Activated CD8-positive, alpha-beta T cell treated with anti-CD3 and anti-CD28 coated beads, Interleukin-2, amount 10 ng/mL, durations not matched to agents 7 days and 5 days (primary cell): ENCODE data around the gene CTLA4. TPM values are rescaled to one million over a fixed set of nuclear protein-coding genes. Genes with fewer than 3 reads are reported as not detected.

Experiments
- ATAC-seq: fragments of 150-1000 bp; cut with Tn5 transposase; one replicate; pipeline ENCODE4 v1.10.0; 2021; ENCODE audit warnings: moderate library complexity
- CTCF ChIA-PET: fragments of 350-600 bp; sonication (Branson Sonifier 250); formaldehyde crosslinking; loops from one replicate; lab custom pipeline; 2021; ENCODE audit warnings: antibody characterized with exemption; lab: Charles Lee
- POLR2A ChIA-PET: fragments of 350-600 bp; sonication (Branson Sonifier 250); formaldehyde crosslinking; loops from one replicate; lab custom pipeline; 2021; ENCODE audit warnings: antibody characterized with exemption; lab: Charles Lee
- DNase-seq: peaks from one replicate; pipeline ENCODE4 v3.0.0-alpha.2; 2020
- H3K27ac Mint-ChIP-seq: one replicate; pipeline ENCODE4 v1.8.0; 2021; ENCODE audit warnings: mild to moderate bottlenecking, mixed read lengths
- H3K27me3 Mint-ChIP-seq: one replicate; pipeline ENCODE4 v1.8.0; 2021; ENCODE audit warnings: low read depth, mixed read lengths
- H3K36me3 Mint-ChIP-seq: one replicate; pipeline ENCODE4 v1.8.0; 2021; ENCODE audit warnings: low read depth, mixed read lengths
- H3K4me1 Mint-ChIP-seq: one replicate; pipeline ENCODE4 v1.8.0; 2021; ENCODE audit warnings: low read depth, mixed read lengths
- H3K4me3 Mint-ChIP-seq: one replicate; pipeline ENCODE4 v1.8.0; 2021; ENCODE audit warnings: mild to moderate bottlenecking, mixed read lengths
- H3K9me3 Mint-ChIP-seq: one replicate; pipeline ENCODE4 v1.8.0; 2022; ENCODE audit warnings: mixed read lengths; ENCODE audit not compliant: insufficient read depth
- total RNA-seq, 2 experiments: library from RNA; stranded (reverse); gene quantifications; one replicate each; pipeline ENCODE4 v1.2.3, GENCODE V29; 2021

CTLA4 gene
- total RNA-seq, 2 experiments from 2014 or later, result 3.8 to 4.7 TPM

DNA sequence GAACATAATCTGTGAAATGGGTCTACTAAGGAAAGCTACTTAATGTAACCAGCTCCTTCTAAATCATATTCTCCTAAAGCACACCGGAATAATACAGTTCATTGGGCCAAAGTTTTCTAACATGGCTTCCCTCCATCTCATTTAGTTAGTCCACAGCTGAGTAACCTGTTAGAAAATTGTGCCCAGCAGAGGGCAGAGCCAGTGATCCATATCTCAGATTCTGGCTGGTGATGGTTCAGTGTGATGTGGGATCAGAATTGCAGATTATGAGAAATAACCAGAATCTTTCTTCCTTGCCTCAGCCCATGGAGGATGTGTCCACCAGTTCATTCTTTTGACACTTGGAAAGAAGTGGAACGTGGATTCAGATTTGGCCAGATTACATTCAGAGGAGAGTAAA is 9.4 kb upstream of the CTLA4 start:
- Mint-ChIP-seq H3K27me3 (no peaks in the 10 kb centered on the region), H3K27ac (no peak overlapping the region), H3K4me3 (no peak overlapping the region), H3K9me3 (no peaks in the 10 kb centered on the region), H3K4me1 (peaks cover 56% of the 10 kb centered on the region), H3K36me3 (peaks cover 3% of the 10 kb centered on the region)
- POLR2A ChIA-PET, result interaction anchor here (0.8 to 1.4 kb wide), 3 partner anchors 10 to 17 kb away, joined by 3 to 4 read pairs (median 4); partner anchors contain the start of gene CTLA4
- DNase-seq (no peak), ATAC-seq (peak; percentile 56)
- CTCF ChIA-PET, result interaction anchor here (0.9 to 2.0 kb wide), 17 partner anchors 11 to 373 kb away, joined by 3 to 26 read pairs (median 5); partner anchors contain the start of gene CTLA4

DNA sequence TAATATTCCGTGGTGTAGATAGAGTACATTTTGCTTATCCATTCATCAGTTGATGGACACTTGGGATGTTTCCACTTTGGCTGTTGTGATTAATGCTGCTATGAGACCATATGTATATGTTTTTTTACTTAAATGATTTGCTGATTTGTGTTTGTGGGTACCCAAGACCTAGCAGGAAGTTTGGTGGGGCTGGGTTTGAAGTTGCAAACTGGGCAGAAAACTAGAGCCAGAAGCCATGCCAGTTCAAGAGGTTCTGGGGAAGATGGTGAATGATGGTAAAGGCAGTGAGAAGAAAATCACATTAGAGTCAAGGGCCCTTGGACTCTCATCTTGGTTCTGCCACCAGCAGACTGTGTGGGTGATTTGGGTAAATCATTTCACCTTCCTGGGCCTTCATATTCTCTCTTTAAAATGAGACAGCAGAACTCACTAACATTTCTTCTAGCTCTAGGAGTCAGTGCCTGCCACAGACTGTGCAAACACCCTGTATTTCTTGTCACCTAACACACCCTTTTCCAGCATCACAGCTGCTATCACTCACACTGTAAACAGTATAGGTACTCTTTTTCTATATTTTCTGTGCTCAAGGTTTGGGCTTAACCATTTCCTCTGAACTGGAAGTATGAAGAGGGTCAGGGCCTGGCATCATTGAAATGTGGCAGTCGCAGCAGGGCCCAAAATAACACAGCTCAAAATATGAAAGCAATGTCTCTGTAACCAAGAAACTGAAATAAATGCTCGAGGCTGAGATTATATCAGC is 8.4 kb upstream of the CTLA4 start:
- Mint-ChIP-seq H3K9me3 (peaks cover 7% of the 10 kb centered on the region), H3K36me3 (peaks cover 5% of the 10 kb centered on the region), H3K27me3 (no peaks in the 10 kb centered on the region), H3K4me1 (peaks cover 48% of the 10 kb centered on the region), H3K4me3 (no peak overlapping the region), H3K27ac (peak overlapping the region; percentile 20)
- ChIA-PET POLR2A (interaction anchor here (1.3 to 3.4 kb wide), 2 partner anchors 11 to 15 kb away, joined by 3 to 28 read pairs; no protein-coding TSS in a partner anchor), CTCF (interaction anchor here (1.3 to 3.5 kb wide), 6 partner anchors 8 to 50 kb away, joined by 3 to 29 read pairs (median 8); partner anchors contain the start of gene CTLA4)
- ATAC-seq (no peak), DNase-seq (no peak)

DNA sequence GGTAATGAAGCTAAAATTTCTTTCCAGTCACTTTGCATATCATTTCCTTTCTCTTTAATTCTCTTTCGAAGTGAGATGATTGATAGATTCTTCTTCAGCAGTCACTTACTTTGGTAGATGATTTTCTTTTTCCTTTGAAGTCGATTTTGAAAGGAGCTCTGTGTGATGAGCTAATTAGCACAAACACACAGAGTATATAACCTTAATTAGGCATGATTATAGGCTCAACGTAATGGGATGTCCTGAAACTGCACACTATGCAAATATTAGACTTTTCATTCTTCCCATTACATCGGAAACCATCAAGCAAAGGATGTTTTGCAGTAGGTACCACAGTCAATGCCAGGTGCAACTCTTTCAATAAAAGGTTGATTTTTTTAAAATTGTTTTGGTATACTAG is 6.4 kb upstream of the CTLA4 start:
- Mint-ChIP-seq H3K4me3 (no peak overlapping the region), H3K4me1 (peaks cover 45% of the 10 kb centered on the region), H3K27ac (no peak overlapping the region), H3K36me3 (peaks cover 7% of the 10 kb centered on the region), H3K27me3 (no peaks in the 10 kb centered on the region), H3K9me3 (peaks cover 7% of the 10 kb centered on the region)
- ChIA-PET POLR2A (interaction anchor here (3.4 kb wide), 1 partner anchor 9 kb away, joined by 28 read pairs; no protein-coding TSS in a partner anchor), CTCF (interaction anchor here (0.8 to 3.5 kb wide), 9 partner anchors 10 to 376 kb away, joined by 3 to 29 read pairs (median 4); no protein-coding TSS in a partner anchor)
- DNase-seq, result no peak
- ATAC-seq, result peak; percentile 57

DNA sequence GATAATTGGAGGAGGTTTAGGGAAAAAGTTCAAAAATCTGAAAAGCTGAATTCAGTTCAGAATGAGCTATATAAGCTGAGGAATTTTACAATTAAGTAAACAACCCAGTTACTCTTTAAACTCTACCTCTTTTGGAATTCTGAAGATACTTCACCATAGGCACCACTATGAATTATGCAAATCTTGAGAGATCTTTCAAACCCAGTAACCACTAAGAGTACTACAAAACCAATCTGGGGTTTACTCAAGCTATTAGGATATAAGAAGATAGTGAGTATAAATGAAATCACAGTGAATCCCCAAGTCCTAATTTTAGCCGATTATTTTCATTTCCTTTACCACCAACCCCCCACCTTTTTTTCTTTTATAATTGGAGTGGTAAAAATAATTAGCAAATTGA is 6.0 kb upstream of the CTLA4 start:
- peaks cover 7% of the 10 kb centered on the region for H3K36me3 Mint-ChIP-seq
- no peaks in the 10 kb centered on the region for H3K27me3 Mint-ChIP-seq
- no peak overlapping the region for H3K4me3 Mint-ChIP-seq
- ATAC-seq, result no peak
- ChIA-PET POLR2A (interaction anchor here (3.4 kb wide), 1 partner anchor 8 kb away, joined by 28 read pairs; no protein-coding TSS in a partner anchor), CTCF (interaction anchor here (0.8 to 3.5 kb wide), 9 partner anchors 10 to 377 kb away, joined by 3 to 29 read pairs (median 4); no protein-coding TSS in a partner anchor)
- H3K9me3 Mint-ChIP-seq, result peaks cover 7% of the 10 kb centered on the region
- peaks cover 48% of the 10 kb centered on the region for H3K4me1 Mint-ChIP-seq
- H3K27ac Mint-ChIP-seq, result no peak overlapping the region
- DNase-seq, result no peak

DNA sequence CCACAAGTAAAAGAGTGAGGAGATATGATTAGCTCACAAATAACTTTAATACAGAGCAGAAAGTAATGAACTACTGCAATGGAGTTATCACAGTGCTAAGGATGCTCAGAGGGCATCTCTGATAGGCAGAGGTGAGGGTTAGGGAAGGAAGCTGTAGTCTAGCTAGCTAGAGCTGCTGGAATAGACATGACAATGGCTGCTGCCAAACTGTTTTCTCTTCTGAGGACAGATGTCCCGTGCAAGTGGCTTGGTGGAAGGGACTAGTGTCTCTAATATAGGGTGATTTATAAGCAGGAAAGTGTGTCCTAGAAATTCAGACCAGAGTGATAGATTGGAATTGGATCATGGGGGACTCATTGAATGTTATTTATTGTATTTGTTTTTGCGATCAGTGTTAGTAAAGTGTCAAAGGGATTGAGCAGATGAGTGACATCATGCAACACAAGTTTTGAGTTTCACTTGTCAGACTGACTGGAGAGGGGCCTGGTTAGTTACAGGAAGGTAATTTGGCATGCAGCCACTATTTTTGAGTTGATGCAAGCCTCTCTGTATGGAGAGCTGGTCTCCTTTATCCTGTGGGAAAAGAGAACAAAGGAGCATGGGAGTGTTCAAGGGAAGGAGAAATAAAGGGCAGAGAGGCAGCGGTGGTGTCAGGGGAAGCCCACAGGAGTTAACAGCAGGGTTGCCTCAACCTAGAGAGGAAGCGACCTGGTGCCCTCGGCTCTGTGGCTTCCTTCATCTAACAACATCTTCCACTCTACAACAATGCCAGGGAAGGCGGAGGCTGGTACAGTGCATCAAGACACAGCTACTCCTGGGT is 1.9 kb downstream of the CTLA4 start:
- Mint-ChIP-seq H3K36me3 (peaks cover 33% of the 10 kb centered on the region), H3K27ac (peak overlapping the region; percentile 97), H3K4me3 (peak overlapping the region; percentile 78), H3K27me3 (no peaks in the 10 kb centered on the region), H3K4me1 (peaks cover 77% of the 10 kb centered on the region), H3K9me3 (peaks cover 8% of the 10 kb centered on the region)
- peak; percentile 65 for DNase-seq
- ChIA-PET POLR2A (interaction anchor here (0.9 to 6.0 kb wide), 17 partner anchors 8 to 631 kb away, joined by 3 to 34 read pairs (median 4); partner anchors contain the start of genes CD28, CYP20A1 and ICOS), CTCF (interaction anchor here (0.8 to 8.5 kb wide), 8 partner anchors 8 to 151 kb away, joined by 3 to 82 read pairs (median 20); no protein-coding TSS in a partner anchor)
- peak; percentile 56 for ATAC-seq

DNA sequence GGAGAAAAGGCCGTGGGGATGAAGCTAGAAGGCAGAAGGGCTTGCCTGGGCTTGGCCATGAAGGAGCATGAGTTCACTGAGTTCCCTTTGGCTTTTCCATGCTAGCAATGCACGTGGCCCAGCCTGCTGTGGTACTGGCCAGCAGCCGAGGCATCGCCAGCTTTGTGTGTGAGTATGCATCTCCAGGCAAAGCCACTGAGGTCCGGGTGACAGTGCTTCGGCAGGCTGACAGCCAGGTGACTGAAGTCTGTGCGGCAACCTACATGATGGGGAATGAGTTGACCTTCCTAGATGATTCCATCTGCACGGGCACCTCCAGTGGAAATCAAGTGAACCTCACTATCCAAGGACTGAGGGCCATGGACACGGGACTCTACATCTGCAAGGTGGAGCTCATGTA is 2.9 kb downstream of the CTLA4 start:
- no peak for ATAC-seq
- Mint-ChIP-seq H3K27me3 (no peaks in the 10 kb centered on the region), H3K27ac (peak overlapping the region; percentile 97), H3K4me3 (peak overlapping the region; percentile 78), H3K4me1 (peaks cover 86% of the 10 kb centered on the region), H3K9me3 (peaks cover 13% of the 10 kb centered on the region), H3K36me3 (peaks cover 40% of the 10 kb centered on the region)
- no peak for DNase-seq
- POLR2A ChIA-PET, result interaction anchor here (0.6 to 6.0 kb wide), 14 partner anchors 10 to 190 kb away, joined by 3 to 34 read pairs (median 10); partner anchors contain the start of genes CD28 and ICOS
- CTCF ChIA-PET, result interaction anchor here (0.8 to 8.5 kb wide), 9 partner anchors 10 to 197 kb away, joined by 3 to 82 read pairs (median 10); no protein-coding TSS in a partner anchor

DNA sequence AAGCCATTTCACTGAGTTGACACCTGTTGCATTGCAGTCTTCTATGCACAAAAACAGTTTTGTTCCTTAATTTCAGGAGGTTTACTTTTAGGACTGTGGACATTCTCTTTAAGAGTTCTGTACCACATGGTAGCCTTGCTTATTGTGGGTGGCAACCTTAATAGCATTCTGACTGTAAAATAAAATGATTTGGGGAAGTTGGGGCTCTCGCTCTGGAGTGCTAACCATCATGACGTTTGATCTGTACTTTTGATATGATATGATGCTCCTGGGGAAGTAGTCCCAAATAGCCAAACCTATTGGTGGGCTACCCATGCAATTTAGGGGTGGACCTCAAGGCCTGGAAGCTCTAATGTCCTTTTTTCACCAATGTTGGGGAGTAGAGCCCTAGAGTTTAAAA is 3.4 kb downstream of the CTLA4 start:
- peaks cover 43% of the 10 kb centered on the region for H3K36me3 Mint-ChIP-seq
- H3K9me3 Mint-ChIP-seq, result peaks cover 13% of the 10 kb centered on the region
- H3K4me1 Mint-ChIP-seq, result peaks cover 88% of the 10 kb centered on the region
- H3K27ac Mint-ChIP-seq, result peak overlapping the region; percentile 97
- POLR2A ChIA-PET, result interaction anchor here (0.6 to 6.0 kb wide), 14 partner anchors 10 to 167 kb away, joined by 3 to 34 read pairs (median 8); partner anchors contain the start of genes CD28 and ICOS
- no peaks in the 10 kb centered on the region for H3K27me3 Mint-ChIP-seq
- CTCF ChIA-PET, result interaction anchor here (1.5 to 8.5 kb wide), 9 partner anchors 10 to 131 kb away, joined by 4 to 82 read pairs (median 21); no protein-coding TSS in a partner anchor
- no peak for DNase-seq
- no peak for ATAC-seq
- peak overlapping the region; percentile 78 for H3K4me3 Mint-ChIP-seq

DNA sequence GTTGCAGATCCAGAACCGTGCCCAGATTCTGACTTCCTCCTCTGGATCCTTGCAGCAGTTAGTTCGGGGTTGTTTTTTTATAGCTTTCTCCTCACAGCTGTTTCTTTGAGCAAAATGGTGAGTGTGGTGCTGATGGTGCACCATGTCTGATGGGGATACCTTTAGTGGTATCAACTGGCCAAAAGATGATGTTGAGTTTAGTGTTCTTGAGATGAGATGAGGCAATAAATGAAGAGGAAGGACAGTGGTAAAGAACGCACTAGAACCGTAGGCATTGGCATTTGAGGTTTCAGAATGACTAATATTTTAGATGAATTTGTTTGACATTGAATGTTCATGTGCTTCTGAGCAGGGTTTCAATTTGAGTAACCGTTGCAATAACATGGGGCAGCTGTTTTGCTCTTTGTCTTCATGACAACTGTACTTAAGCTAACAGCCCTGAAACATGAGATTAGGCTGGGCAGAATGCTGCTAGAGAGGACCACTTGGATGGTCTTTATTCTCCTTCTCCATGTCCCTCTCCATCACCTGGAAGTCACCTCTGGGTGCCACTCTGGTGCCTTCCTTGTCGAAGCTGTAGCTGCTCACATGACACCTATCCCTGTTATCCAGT is 3.9 kb downstream of the CTLA4 start:
- Mint-ChIP-seq H3K9me3 (peaks cover 13% of the 10 kb centered on the region), H3K4me1 (peaks cover 87% of the 10 kb centered on the region), H3K27ac (peak overlapping the region; percentile 97), H3K36me3 (peaks cover 43% of the 10 kb centered on the region), H3K4me3 (peak overlapping the region; percentile 78), H3K27me3 (no peaks in the 10 kb centered on the region)
- peak; percentile 72 for DNase-seq
- CTCF ChIA-PET, result interaction anchor here (0.7 to 8.5 kb wide), 14 partner anchors 9 to 153 kb away, joined by 3 to 82 read pairs (median 7); no protein-coding TSS in a partner anchor
- ATAC-seq, result peak; percentile 70
- POLR2A ChIA-PET, result interaction anchor here (0.6 to 6.0 kb wide), 16 partner anchors 10 to 164 kb away, joined by 3 to 34 read pairs (median 8); partner anchors contain the start of genes CD28 and ICOS

DNA sequence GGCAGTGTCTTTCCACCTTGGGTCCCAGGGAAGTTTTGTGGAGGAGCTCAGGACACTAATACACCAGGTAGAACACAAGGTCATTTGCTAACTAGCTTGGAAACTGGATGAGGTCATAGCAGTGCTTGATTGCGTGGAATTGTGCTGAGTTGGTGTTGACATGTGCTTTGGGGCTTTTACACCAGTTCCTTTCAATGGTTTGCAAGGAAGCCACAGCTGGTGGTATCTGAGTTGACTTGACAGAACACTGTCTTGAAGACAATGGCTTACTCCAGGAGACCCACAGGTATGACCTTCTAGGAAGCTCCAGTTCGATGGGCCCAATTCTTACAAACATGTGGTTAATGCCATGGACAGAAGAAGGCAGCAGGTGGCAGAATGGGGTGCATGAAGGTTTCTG is 5.9 kb downstream of the CTLA4 start:
- no peak overlapping the region for H3K27ac Mint-ChIP-seq
- H3K27me3 Mint-ChIP-seq, result no peaks in the 10 kb centered on the region
- DNase-seq (peak; percentile 57), ATAC-seq (no peak)
- H3K4me3 Mint-ChIP-seq, result no peak overlapping the region
- peaks cover 85% of the 10 kb centered on the region for H3K4me1 Mint-ChIP-seq
- peaks cover 43% of the 10 kb centered on the region for H3K36me3 Mint-ChIP-seq
- ChIA-PET CTCF (interaction anchor here (0.7 to 8.5 kb wide), 8 partner anchors 13 to 70 kb away, joined by 3 to 82 read pairs (median 12); no protein-coding TSS in a partner anchor), POLR2A (interaction anchor here (0.5 to 3.4 kb wide), 10 partner anchors 13 to 133 kb away, joined by 3 to 14 read pairs (median 3); partner anchors contain the start of gene ICOS)
- peaks cover 13% of the 10 kb centered on the region for H3K9me3 Mint-ChIP-seq

DNA sequence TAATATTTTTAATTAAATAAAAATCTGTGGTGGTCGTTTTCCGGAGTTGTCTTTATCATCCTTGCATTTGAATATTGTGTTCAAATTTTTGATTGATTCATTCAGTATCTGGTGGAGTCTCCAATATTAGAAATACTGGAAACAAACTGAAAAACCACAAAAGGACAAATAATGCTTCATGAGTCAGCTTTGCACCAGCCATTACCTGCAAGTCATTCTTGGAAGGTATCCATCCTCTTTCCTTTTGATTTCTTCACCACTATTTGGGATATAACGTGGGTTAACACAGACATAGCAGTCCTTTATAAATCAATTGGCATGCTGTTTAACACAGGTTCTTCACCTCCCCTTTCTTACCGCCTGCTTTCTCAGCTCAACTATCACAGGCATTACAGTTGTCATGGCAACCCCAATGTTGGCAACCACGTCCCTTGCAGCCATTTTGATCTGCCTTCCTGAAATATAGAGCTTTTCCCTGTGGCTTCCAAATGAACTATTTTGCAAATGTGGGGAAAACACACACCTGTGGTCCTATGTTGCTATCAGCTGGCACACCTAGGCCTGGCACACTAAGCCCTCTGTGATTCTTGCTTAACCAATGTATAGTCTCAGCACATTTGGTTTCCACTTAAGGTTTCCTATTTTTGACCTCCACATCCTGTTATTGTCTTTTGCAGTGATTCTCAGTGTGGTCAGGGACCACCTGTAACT is 6.5 kb downstream of the CTLA4 start:
- Mint-ChIP-seq H3K36me3 (peaks cover 43% of the 10 kb centered on the region), H3K4me3 (no peak overlapping the region), H3K9me3 (peaks cover 13% of the 10 kb centered on the region), H3K27me3 (no peaks in the 10 kb centered on the region), H3K4me1 (peaks cover 80% of the 10 kb centered on the region), H3K27ac (peak overlapping the region; percentile 40)
- ATAC-seq (no peak), DNase-seq (peak; percentile 38)
- POLR2A ChIA-PET, result interaction anchor here (0.8 to 3.4 kb wide), 9 partner anchors 13 to 64 kb away, joined by 3 to 14 read pairs (median 4); partner anchors contain the start of gene ICOS
- CTCF ChIA-PET, result interaction anchor here (0.6 to 8.5 kb wide), 9 partner anchors 12 to 70 kb away, joined by 3 to 82 read pairs (median 6); no protein-coding TSS in a partner anchor
